Measurements from ENCODE around the gene BIK.

Gene BIK

GRCh38 chr22:43118024-43118849 is 7.7 kb downstream of the BIK start:
- no peak for TF ChIP-seq CTCF (IDR thresholded peaks at IDR 0.05; ENCODE audit: low read depth, low read length)
- H3K4me3 ChIP-seq (ENCODE audit: low read depth, low read length) = no peak overlapping the region

- H3K4me3 ChIP-seq (ENCODE audit: low read depth, low read length) = no peak overlapping the region
- no peak for TF ChIP-seq CTCF (IDR thresholded peaks at IDR 0.05; ENCODE audit: low read depth, low read length)
These were observed 8.5 kb downstream of the BIK start for GRCh38 chr22:43118953-43119458.

GRCh38 chr22:43126501-43127165 is 16.1 kb downstream of the BIK start:
- H3K4me3 ChIP-seq (ENCODE audit: low read depth, low read length) = no peak overlapping the region
- TF ChIP-seq CTCF (IDR thresholded peaks at IDR 0.05; ENCODE audit: low read depth, low read length) = no peak

GRCh38 chr22:43127166-43127908 is 16.8 kb downstream of the BIK start:
- no peak for TF ChIP-seq CTCF (IDR thresholded peaks at IDR 0.05; ENCODE audit: low read depth, low read length)
- no peak overlapping the region for H3K4me3 ChIP-seq (ENCODE audit: low read depth, low read length)

- no peak for TF ChIP-seq CTCF (IDR thresholded peaks at IDR 0.05; ENCODE audit: low read depth, low read length)
- no peak overlapping the region for H3K4me3 ChIP-seq (ENCODE audit: low read depth, low read length)
These were observed 17.6 kb downstream of the BIK start for GRCh38 chr22:43128116-43128515.

GRCh38 chr22:43128928-43129424 is 18.4 kb downstream of the BIK start:
- no peak overlapping the region for H3K4me3 ChIP-seq (ENCODE audit: low read depth, low read length)

More at GRCh38 chr22:43128928-43129424, 18.4 kb downstream of the BIK start:
- no peak for TF ChIP-seq CTCF (IDR thresholded peaks at IDR 0.05; ENCODE audit: low read depth, low read length)
